Measurements from ENCODE around the gene NRDC.
"Not testable (repeated sequence)": the region's sequence is repeated elsewhere in the genome, so short reads cannot be mapped to it uniquely, and the experiment has no call there.

The NRDC gene

DNA sequence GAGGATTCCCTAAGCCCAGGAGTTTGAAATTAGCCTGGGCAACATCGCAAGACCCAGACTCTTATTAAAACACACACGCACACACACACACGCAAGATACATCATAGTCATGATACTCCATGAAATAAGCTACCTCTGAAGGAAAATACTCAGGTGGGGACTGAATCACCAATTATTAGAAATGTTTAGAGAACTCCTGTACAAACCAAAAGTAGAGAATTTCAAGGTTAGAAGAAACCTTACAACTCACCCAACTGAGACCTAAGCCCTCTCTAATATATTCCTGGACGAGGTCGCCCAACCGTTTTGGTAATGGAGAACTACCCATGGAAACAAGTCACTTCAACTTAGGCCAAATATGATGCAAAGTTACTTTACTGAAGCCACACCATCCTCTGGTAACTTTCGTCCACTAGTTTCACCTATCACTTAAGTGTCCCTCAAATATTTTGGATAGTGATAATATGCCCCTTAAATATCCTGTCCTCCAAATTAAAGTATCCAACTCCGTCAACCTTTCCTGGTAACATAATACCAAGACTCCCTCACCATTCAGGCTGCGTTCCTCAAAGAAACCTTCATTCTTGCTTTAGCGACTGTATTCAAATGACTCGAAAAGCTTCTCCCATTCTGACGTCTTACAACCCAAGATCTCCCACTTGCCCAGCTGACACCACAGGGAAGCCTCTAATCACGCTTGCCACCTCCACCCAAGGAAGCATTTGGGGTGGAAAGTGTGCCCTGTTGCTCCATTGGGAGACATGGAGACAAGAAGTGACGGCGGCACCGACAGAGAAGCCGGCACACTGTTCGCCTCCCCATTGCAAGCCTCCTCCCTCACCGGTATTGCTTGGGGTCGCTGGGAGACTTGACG is 856 bp downstream of the NRDC start:
- DNase-seq = no peak

DNA sequence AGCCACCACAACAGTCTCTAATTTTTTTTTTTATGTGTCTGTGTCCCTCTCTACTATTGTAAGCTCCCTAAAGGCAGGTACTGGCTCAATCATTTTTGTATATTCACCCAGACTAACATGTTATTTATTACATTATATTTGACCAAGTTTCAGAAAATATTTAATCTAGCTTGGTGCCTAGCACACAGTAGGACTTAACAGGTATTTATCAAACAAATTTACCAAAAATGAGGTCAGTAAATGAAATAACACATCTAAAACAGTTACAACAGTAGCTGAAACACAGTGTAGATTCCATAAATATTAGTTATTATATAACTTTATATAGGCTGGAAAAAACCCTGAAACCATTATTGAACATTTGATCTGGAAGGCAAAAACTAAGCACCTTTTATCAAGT is 2.7 kb downstream of the NRDC start:
- DNase-seq = no peak

DNA sequence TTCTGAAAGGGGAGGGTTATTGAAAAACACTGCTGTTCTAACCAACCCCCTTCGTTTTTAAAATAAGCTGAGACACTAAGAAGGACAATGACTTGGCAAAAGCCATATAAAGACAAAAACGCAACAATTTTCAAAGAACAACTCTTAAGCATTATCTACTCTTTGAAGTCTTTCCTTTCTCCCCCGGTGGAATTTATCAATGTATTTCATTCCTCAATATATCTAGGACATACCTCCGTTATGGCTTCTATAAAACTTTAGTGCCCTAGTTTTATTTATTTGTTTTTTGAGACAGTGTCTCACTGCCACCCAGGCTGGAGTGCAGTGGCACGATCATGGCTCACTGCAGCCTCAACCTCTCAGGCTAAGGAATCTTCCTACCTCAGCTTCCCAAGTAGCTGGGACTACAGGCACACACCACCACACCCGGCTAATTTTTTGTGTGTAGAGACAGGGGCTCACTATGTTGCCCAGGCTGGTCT is 3.2 kb downstream of the NRDC start:
- DNase-seq = no peak

DNA sequence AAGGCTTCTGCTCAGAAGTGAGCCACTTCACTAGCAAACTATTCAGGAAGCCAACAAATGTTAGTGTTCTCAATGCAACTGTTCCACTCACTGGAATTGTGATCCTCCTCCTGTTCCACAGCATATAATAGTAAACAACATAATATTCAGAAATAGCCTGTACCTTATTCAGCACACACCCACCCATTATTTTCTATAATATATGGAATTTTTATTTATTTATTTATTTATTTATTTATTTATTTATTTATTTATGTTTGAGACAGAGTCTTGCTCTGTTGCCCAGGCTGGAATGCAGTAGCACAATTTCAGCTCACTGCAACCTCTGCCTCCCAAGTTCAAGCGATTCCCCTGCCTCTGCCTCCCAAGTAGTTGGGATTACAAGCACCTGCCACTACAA is 5.3 kb downstream of the NRDC start:
- not testable (repeated sequence) for DNase-seq

DNA sequence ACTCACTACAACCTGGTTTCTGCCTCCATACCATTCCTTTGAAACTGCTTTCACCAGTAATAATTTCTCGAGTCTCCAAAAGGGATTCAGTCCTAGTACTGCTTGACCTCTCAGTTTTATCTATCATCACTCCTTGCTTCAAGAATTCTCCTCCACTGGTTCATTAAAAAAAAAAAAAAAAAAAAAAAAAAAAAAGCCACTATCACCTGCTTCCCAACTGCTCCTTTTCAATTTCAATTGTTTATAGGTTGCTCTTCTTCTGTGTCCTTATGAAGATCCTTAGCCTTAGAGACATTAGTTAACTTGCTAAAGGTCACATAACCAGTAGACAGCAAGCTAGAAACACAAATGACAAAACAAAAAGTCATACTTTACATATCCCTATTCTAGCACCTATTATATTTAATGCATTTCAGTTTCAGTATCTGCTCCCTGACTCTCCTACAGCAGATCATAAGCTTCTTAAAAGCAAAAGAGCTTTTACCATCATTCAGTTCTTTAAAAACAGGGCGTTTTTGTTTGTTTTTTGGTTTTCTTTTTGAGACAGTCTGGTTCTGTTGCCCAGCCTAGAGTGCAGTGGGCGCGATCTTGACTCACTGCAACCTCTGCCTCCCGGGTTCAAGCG is 7.1 kb downstream of the NRDC start:
- DNase-seq = no peak

DNA sequence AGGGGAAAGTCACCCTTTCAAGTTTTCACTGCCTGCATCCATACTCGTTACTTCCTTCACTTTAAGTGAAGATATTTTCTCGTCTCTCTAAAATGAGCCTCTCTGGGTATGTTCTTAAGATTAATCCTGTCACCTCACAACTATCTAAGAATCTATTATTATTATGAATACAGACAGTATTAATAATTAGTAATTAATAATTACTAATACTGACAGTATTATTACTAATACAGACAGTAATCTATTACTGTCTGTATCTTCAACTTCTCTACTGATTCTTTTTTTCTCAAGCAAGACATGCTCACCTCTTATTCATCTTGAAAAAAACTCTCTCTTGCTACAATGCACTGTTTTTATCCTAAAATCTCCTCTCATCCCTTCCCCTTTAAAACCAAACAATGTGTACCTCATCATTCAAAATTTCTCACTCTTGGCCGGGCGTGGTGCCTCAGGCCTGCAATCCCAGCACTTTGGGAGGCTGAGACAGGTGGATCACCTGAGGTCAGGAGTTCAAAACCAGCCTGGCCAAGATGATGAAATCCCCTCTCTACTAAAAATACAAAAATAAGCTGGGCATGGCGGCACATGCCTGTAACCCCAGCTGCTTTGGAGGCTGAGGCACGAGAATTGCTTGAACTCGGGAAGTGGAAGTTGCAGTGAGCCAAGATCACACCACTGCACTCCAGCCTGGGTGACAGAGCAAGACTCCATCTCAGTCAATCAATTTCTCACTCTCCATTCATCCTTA is 7.8 kb downstream of the NRDC start:
- DNase-seq = no peak

DNA sequence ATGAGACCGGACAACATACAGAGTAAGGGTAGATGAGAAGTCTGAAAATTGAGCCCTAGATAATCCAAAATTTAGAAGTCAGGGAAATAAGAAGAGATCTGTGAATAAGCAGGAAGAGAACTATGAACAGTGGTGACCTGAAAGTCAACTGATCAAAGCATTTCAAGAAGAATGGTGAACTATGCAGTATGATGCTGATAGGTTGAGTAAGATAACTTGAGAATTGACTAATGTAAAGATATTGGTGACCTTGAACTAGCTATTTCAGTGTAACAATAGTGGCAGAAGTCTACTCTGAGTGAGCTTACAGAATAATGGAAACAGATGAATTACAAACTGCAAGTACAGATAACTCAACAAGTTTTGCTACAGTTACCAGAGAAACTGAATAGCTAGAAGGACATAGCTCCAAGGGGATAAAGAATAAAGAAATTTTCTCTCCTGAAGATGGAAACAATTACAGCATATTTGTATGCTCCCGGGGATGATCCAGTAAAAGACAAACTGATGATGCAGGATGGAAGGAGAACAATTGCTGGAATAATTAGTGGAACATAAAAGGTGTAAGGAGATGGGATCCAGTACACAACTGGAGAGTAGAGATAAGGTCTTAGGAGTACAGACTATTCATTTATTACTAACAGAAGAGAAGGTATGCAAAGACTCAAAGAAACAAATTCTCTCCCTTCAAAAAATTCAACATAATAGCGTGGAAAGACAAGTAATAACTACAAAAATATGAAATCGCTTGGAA is 10.9 kb downstream of the NRDC start:
- no peak for DNase-seq

DNA sequence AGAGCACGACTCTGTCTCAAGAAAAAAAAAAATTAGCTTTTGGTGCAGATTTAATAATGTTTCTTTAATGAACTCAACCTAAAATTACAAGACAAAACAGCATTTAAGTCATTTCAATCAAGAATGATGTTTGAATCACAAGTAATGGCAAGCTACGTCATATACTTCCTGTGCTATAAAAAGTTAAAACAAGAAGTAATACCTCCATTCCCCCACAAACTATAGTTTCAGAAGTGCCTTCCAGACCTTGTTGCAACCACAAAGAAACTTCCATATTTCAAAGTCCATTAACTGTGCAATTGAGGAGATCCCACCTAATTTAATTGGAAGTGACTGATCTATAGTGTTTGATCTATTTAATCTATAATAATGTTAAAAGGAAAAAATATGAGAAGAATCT is 15.1 kb downstream of the NRDC start:
- no peak for DNase-seq

DNA sequence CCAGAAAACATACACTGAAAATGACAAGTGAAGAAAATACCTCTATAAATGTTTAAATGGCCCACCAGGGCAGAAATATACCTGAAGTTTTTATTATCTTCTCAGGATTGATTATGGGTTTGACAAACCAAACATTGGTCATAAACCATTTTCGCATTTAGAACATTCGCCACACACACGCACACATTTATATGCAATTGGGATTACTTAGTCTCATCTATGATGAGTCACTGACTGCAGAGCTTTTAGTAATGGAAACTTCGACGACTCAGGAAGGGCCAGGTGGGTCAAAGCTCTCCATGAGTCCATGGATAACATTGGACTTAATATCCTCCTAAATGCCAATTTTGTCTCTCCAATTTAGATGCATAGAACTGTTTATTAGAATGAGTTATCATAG is 16.9 kb downstream of the NRDC start:
- DNase-seq = no peak

DNA sequence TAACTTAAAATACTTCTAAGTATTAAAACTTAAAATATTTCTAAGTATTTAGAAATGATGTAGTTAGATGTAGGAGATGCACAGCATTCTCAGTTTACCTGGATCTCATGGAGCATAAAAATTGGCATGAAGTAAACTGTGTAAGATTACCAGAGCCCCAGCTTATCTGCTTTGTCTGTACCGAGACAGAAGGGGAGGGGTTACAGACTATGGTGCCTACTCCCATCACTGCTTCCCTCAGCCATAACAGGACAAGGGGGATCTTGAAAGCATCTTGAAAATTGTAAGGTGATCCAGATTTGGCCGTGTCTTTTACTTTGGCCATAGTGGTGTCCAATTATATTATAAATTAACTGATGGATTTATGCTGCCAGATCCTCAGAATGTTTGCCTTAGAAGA is 18.8 kb downstream of the NRDC start:
- DNase-seq = no peak

DNA sequence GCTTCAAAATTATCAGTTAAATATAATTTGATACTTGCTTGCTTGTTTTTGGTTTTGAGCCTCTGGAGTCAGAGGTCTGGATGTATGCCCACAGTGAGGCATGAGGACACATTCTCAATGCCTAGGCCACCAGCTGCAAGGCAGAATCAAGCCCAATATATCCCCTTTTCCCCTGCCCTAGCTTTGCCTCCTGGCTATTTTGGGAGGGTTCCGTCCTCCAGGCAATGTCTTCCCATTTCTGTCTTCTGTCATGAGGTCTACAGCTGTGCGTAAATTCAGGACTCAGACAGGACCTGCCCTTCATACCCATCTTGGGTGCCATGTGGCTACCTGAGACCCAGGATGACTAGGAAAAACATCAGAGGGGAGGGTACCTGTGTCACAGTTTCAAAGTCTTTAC is 19.2 kb downstream of the NRDC start:
- no peak for DNase-seq

DNA sequence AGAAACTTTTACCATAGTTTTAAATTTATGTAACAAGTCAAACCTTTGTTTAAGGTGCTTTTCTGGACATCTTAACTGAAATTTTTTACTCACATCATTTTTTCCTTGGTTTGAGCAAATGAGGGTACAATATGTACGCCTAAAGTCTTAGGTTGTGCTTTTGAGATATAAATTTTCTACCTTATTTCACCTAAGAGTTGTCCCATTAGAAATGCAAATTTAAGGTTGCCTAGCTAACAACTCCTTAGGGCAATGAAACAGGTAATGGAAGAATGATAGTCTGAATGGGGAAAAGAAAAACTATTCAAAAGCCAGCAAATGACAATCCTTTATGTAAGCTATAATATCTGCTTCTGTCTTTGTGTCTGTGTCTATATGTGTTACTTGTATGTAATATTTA is 19.6 kb downstream of the NRDC start:
- DNase-seq = no peak

DNA sequence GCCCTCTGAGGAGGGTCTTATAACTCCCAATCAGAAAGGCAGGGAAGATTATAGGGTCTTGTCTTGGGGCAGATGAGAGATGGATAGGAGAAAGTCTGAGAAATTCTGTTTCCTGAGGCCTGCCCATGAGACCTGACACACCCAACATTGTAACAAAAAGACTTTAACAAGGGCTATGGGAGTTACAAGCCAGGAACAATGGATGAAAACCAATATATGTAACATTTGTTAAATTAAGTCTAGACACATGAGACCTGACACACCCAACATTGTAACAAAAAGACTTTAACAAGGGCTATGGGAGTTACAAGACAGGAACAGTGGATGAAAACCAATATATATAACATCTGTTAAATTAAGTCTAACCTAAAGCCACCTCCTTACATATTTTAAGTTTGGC is 21.8 kb downstream of the NRDC start:
- DNase-seq = no peak

DNA sequence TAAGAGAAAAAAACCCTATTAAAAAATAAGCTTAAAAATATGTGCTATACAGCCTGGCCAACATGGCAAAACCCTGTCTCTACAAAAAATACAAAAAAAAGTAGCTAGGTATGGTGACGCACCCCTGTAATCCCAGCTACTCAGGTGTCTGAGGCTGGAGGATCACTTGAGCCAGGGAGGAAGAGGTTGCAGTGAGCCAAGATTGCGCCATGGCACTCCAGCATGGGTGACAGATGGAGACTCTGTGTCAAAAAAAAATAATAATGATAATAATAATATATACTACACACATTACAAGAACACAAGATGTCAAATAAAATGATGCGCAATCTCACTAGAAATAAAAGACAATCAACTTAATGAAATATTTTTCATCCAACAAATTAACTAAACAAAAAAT is 22.9 kb downstream of the NRDC start:
- no peak for DNase-seq

DNA sequence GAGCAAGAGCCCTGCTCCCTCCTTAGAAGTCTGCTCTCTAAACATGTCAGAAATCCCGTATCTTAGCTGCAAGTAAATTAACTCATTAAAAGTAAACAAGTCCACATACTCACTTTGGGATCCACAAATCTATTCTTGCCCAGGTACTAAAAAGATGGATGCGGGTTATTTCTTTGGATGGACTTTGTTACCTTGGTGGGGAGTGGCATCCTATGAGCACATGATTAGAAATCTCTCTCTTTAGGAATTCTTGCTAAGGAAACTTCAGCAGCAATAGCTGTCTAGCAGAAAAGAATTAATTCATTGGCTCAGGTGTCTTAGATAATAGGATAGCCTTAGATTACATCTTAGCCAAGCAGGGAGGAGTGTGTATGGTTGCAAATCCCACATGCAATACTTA is 25.2 kb downstream of the NRDC start:
- no peak for DNase-seq

DNA sequence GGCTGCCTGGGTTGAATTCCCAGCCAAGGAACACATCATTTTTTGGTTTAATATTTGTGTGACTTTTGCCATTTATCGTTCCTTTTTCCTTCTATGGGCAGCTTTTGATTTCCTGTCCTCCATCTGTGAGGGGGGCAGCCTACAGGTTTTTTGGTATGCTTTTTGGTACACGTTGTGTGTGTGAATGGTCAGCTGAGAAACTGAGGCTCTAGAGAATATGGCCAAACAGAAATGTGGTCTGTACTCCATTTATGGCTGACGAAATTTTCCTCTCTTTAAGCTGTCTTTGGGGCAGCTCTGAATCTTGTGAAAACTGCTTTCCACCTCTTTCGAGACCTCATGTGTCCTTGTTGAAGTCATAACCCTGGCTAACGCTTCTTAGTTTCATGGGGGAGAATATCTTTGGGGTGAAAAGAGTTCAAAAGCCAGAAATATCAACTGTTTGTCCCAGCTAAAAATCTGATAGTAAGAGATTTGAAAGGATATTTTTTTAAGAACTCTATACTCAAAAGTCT is 26.6 kb downstream of the NRDC start:
- no peak for DNase-seq

DNA sequence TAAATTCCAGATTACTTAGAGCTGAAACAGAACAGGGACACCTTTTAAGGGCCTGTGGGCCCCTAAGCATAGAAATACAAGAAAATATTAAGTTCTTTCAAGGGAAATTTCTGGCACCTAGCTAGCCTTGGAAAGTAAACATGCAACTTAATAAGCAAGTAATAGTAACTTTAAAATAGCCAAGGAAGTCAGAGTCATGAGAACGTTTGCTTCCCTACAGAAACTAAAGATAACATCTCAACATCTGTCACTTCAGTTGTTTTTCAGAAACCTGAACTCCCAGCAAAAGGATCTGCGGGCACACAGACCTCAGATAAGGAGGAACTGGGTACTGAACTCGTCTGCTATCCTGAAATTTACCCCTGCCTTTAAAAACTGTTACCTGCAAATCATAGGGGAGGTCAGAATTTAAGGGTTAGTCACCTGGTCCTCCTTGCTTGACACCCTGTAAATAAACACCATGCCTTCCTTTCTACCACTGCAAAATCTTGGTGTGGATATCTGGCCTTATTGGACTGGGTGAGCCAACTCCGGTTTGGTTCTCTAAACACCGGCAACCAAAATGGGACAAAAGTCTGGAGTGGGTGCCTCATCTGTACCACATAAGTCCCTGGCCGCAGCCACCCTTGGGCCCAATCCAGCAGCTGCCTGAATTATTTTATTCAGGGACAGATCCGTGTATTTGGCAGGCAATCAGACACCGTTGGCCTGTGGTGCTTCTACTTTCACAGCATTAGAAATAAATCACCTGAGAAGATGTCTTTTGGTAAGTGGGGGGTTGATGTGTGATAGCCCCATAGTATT is 27.9 kb downstream of the NRDC start:
- DNase-seq = no peak

DNA sequence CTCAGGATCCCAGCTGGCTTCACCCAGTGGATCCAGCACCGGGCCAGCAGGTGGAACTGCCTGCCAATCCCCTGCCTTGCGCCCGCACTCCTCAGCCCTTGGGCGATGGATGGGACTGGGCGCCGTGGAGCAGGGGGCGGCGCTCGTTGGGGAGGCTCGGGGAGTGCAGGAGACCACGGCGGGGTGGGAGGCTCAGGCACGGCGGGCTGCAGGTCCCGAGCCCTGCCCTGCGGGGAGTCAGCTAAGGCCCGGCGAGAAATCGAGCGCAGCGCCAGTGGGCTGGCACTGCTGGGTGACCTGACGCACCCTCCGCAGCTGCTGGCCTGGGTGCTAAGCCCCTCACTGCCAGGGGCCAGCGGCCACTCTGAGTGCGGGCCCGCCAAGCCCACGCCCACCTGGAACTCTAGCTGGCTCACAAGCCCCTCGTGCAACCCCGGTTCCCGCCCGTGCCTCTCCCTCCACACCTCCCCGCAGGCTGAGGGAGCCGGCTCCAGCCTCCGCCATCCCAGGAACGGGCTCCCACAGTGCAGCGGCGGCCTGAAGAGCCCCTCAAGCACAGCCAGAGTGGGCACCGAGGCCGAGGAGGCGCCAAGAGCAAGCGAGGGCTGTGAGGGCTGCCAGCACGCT is 31.1 kb downstream of the NRDC start:
- DNase-seq = no peak

DNA sequence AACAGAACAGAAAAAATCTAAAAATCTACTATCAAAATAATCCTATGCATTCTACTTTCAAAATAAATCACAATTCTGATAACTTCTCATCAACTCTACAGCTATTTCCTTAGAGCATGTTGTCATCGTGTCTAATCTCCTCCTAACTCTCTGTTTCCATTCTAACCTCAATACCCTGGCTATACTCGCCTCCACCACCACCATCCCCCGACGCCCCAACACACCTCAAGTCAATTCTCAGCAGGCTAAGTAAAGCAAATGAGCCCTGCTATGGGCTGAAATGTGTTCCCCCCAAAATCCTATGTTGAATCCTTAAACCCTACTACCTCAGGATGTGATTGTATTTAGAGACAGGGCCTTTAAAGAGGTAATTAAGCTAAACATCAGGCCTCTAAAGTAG is 34.6 kb downstream of the NRDC start:
- DNase-seq = no peak

DNA sequence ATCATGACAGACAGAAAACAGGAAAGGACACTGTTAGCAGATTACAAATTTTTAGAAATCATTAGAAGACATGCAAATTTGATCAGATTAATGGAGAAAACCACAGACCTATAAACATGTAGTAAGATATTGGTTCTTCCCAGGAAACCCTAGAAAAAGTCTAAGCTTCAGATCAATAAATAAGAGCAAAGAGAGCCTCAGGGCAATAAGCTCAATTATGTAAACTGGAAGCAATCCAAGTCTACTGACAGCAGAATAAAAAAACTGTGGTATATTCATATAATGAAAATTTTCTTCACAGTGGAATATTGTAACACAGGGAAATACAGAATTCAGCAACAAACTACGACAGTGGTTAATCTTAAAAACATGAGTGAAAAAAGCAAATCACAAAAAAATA is 36.3 kb downstream of the NRDC start:
- DNase-seq = no peak

DNA sequence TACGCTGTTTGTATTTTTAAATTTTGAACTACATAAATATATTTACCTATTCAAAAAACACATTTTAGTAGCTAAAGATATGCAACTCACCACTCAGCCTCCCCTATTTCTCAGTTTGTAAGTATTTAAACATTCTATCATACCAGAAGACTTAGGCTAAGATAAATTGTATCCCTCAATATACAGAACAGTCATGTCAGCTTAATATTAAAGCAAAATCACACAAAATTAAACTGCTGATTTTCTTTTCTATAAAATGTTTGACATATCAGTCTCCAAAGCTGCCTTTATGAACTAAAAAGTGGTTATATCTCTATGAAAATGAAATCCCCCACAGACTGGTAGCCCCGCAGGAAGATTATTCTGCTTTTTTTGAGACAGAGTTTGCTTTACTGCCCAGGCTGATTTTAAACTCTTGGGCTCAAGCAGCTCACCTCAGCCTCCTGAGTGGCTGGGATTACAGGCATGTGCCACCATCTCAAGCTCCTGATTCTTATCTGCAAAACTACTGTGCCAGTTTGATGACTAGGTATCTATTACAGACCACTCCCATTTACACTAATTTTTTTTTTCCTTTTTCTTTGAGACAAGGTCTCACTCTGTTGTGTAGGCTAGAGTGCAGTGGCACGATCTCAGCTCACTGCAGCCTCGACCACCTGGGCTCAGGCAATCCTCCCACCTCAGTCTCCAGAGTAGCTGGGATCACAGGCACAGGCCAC is 37.6 kb downstream of the NRDC start:
- DNase-seq = no peak

All from activated CD8-positive, alpha-beta memory T cell treated with anti-CD3 and anti-CD28 coated beads, Interleukin-2, amount 50 U/mL, for 4 hours (primary cell).